Stimulated activated naive CD8-positive, alpha-beta T cell treated with anti-CD3 and anti-CD28 coated beads, Interleukin-15, Interleukin-2, amounts not matched to agents 100 ng/mL and 50 ng/mL, for 24 hours (primary cell): ENCODE data around the gene MAGI1.
"Not testable (repeated sequence)": the region's sequence is repeated elsewhere in the genome, so short reads cannot be mapped to it uniquely, and the experiment has no call there.

Experiments
- H3K27ac Mint-ChIP-seq: one replicate; pipeline ENCODE4 v1.8.0; 2021; ENCODE audit warnings: mild to moderate bottlenecking, mixed read lengths
- H3K27me3 Mint-ChIP-seq: one replicate; pipeline ENCODE4 v1.8.0; 2021; ENCODE audit warnings: mixed read lengths
- H3K36me3 Mint-ChIP-seq: one replicate; pipeline ENCODE4 v1.8.0; 2021; ENCODE audit warnings: low read depth, mixed read lengths
- H3K4me1 Mint-ChIP-seq: one replicate; pipeline ENCODE4 v1.8.0; 2021; ENCODE audit warnings: low read depth, mixed read lengths
- H3K4me3 Mint-ChIP-seq: one replicate; pipeline ENCODE4 v1.8.0; 2021; ENCODE audit warnings: mild to moderate bottlenecking, mixed read lengths
- H3K9me3 Mint-ChIP-seq: one replicate; pipeline ENCODE4 v1.8.0; 2021; ENCODE audit warnings: mixed read lengths

Gene MAGI1

GRCh38 chr3:65550137-65550536, 488.6 kb downstream of the MAGI1 start:
- Mint-ChIP-seq H3K4me3 (no peak overlapping the region), H3K9me3 (no peaks in the 10 kb centered on the region), H3K27me3 (peaks cover 13% of the 10 kb centered on the region), H3K27ac (no peak overlapping the region), H3K4me1 (no peaks in the 10 kb centered on the region), H3K36me3 (no peaks in the 10 kb centered on the region)

- Mint-ChIP-seq H3K4me1 (no peaks in the 10 kb centered on the region), H3K4me3 (no peak overlapping the region), H3K36me3 (no peaks in the 10 kb centered on the region), H3K27me3 (peaks cover 13% of the 10 kb centered on the region), H3K9me3 (no peaks in the 10 kb centered on the region), H3K27ac (no peak overlapping the region)
These were observed 489.1 kb downstream of the MAGI1 start for GRCh38 chr3:65549626-65549959.

- H3K27ac Mint-ChIP-seq = no peak overlapping the region
- no peaks in the 10 kb centered on the region for H3K4me1 Mint-ChIP-seq
- H3K36me3 Mint-ChIP-seq = no peaks in the 10 kb centered on the region
- H3K27me3 Mint-ChIP-seq = peaks cover 13% of the 10 kb centered on the region
- H3K4me3 Mint-ChIP-seq = no peak overlapping the region
- H3K9me3 Mint-ChIP-seq = no peaks in the 10 kb centered on the region
These were observed 489.7 kb downstream of the MAGI1 start for GRCh38 chr3:65548848-65549625.

- peaks cover 13% of the 10 kb centered on the region for H3K27me3 Mint-ChIP-seq
- H3K4me1 Mint-ChIP-seq = no peaks in the 10 kb centered on the region
- H3K36me3 Mint-ChIP-seq = no peaks in the 10 kb centered on the region
- H3K9me3 Mint-ChIP-seq = no peaks in the 10 kb centered on the region
- no peak overlapping the region for H3K27ac Mint-ChIP-seq
- H3K4me3 Mint-ChIP-seq = no peak overlapping the region
These were observed 493.3 kb downstream of the MAGI1 start for GRCh38 chr3:65545429-65545828.

GRCh38 chr3:65543391-65543790, 495.3 kb downstream of the MAGI1 start:
- not testable (repeated sequence) for H3K9me3 Mint-ChIP-seq, H3K36me3 Mint-ChIP-seq, H3K27me3 Mint-ChIP-seq, H3K4me3 Mint-ChIP-seq, H3K4me1 Mint-ChIP-seq, H3K27ac Mint-ChIP-seq

- Mint-ChIP-seq H3K27me3 (no peaks in the 10 kb centered on the region), H3K4me3 (no peak overlapping the region), H3K27ac (no peak overlapping the region), H3K4me1 (no peaks in the 10 kb centered on the region), H3K9me3 (no peaks in the 10 kb centered on the region), H3K36me3 (no peaks in the 10 kb centered on the region)
These were observed 498.1 kb downstream of the MAGI1 start for GRCh38 chr3:65540666-65541065.

GRCh38 chr3:65539616-65540015, 499.1 kb downstream of the MAGI1 start:
- Mint-ChIP-seq H3K27me3 (no peaks in the 10 kb centered on the region), H3K27ac (no peak overlapping the region), H3K4me3 (no peak overlapping the region), H3K9me3 (no peaks in the 10 kb centered on the region), H3K36me3 (no peaks in the 10 kb centered on the region), H3K4me1 (no peaks in the 10 kb centered on the region)

- no peaks in the 10 kb centered on the region for H3K4me1 Mint-ChIP-seq
- no peak overlapping the region for H3K4me3 Mint-ChIP-seq
- no peaks in the 10 kb centered on the region for H3K27me3 Mint-ChIP-seq
- H3K36me3 Mint-ChIP-seq = no peaks in the 10 kb centered on the region
- no peaks in the 10 kb centered on the region for H3K9me3 Mint-ChIP-seq
- H3K27ac Mint-ChIP-seq = no peak overlapping the region
These were observed 500.6 kb downstream of the MAGI1 start for GRCh38 chr3:65538101-65538500.

- H3K27me3 Mint-ChIP-seq = no peaks in the 10 kb centered on the region
- H3K4me1 Mint-ChIP-seq = no peaks in the 10 kb centered on the region
- no peak overlapping the region for H3K4me3 Mint-ChIP-seq
- no peaks in the 10 kb centered on the region for H3K36me3 Mint-ChIP-seq
- H3K9me3 Mint-ChIP-seq = peaks cover 3% of the 10 kb centered on the region
- H3K27ac Mint-ChIP-seq = no peak overlapping the region
These were observed 501.6 kb downstream of the MAGI1 start for GRCh38 chr3:65537109-65537508.

- Mint-ChIP-seq H3K9me3 (peaks cover 4% of the 10 kb centered on the region), H3K27me3 (no peaks in the 10 kb centered on the region), H3K4me3 (no peak overlapping the region), H3K36me3 (no peaks in the 10 kb centered on the region), H3K27ac (no peak overlapping the region), H3K4me1 (no peaks in the 10 kb centered on the region)
These were observed 503.5 kb downstream of the MAGI1 start for GRCh38 chr3:65535260-65535659.

- Mint-ChIP-seq H3K4me3 (no peak overlapping the region), H3K9me3 (peaks cover 4% of the 10 kb centered on the region), H3K36me3 (no peaks in the 10 kb centered on the region), H3K4me1 (no peaks in the 10 kb centered on the region), H3K27ac (no peak overlapping the region), H3K27me3 (no peaks in the 10 kb centered on the region)
These were observed 503.9 kb downstream of the MAGI1 start for GRCh38 chr3:65534805-65535204.

GRCh38 chr3:65532749-65533148, 506.0 kb downstream of the MAGI1 start:
- Mint-ChIP-seq H3K4me3 (no peak overlapping the region), H3K27me3 (no peaks in the 10 kb centered on the region), H3K36me3 (no peaks in the 10 kb centered on the region), H3K27ac (no peak overlapping the region), H3K4me1 (no peaks in the 10 kb centered on the region), H3K9me3 (peaks cover 4% of the 10 kb centered on the region)

GRCh38 chr3:65532215-65532614, 506.5 kb downstream of the MAGI1 start:
- Mint-ChIP-seq H3K4me3 (no peak overlapping the region), H3K36me3 (no peaks in the 10 kb centered on the region), H3K27ac (no peak overlapping the region), H3K9me3 (peaks cover 4% of the 10 kb centered on the region), H3K27me3 (no peaks in the 10 kb centered on the region), H3K4me1 (no peaks in the 10 kb centered on the region)

GRCh38 chr3:65531499-65531898, 507.2 kb downstream of the MAGI1 start:
- Mint-ChIP-seq H3K27ac (no peak overlapping the region), H3K27me3 (no peaks in the 10 kb centered on the region), H3K4me1 (no peaks in the 10 kb centered on the region), H3K36me3 (no peaks in the 10 kb centered on the region), H3K9me3 (peaks cover 4% of the 10 kb centered on the region), H3K4me3 (no peak overlapping the region)

- Mint-ChIP-seq H3K27ac (no peak overlapping the region), H3K4me1 (no peaks in the 10 kb centered on the region), H3K9me3 (no peaks in the 10 kb centered on the region), H3K4me3 (no peak overlapping the region), H3K27me3 (no peaks in the 10 kb centered on the region), H3K36me3 (no peaks in the 10 kb centered on the region)
These were observed 512.1 kb downstream of the MAGI1 start for GRCh38 chr3:65526656-65527055.

- H3K4me1 Mint-ChIP-seq = no peaks in the 10 kb centered on the region
- no peaks in the 10 kb centered on the region for H3K36me3 Mint-ChIP-seq
- H3K4me3 Mint-ChIP-seq = no peak overlapping the region
- no peak overlapping the region for H3K27ac Mint-ChIP-seq
- no peaks in the 10 kb centered on the region for H3K27me3 Mint-ChIP-seq
- H3K9me3 Mint-ChIP-seq = no peaks in the 10 kb centered on the region
These were observed 514.1 kb downstream of the MAGI1 start for GRCh38 chr3:65524584-65524983.
